NCI-H2227 (cell line): ENCODE data around the gene TMEM107.

Source experiments
- DNase-seq: peaks from one replicate; lab custom pipeline; 2025; ENCODE audit not compliant: unreplicated experiment; lab: John Stamatoyannopoulos, UW

TMEM107 gene

GRCh38 chr17:8151641-8152111 lies 24.5 kb downstream of the TMEM107 start:
- DNase-seq = peak; percentile 45

DNA sequence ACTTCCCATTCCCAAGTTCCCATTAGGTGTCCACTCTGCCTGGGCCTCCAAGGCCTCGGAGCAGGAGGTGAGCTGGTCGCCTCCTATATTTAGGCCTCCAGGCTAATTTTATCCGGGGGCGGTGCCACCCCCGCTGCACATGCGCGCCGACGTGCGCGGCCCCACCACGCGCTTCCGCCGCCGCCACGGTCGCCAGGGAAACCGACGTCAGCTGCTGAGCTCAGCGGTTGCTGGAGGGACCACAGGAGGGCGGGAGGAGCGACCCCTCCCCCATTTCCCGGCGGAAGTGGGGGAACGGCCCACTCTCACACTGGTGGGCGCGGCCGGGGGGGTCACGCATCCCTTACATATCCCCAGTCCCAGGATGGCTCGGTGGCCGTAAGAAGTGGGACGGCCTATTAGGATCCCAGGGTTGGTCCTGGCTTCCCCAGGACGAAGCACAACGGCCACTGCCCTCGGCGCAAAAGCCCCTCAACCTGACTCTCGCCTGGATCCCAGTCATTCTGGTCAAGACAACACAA lies 25.0 kb downstream of the TMEM107 start:
- DNase-seq = peak; percentile 91

DNA sequence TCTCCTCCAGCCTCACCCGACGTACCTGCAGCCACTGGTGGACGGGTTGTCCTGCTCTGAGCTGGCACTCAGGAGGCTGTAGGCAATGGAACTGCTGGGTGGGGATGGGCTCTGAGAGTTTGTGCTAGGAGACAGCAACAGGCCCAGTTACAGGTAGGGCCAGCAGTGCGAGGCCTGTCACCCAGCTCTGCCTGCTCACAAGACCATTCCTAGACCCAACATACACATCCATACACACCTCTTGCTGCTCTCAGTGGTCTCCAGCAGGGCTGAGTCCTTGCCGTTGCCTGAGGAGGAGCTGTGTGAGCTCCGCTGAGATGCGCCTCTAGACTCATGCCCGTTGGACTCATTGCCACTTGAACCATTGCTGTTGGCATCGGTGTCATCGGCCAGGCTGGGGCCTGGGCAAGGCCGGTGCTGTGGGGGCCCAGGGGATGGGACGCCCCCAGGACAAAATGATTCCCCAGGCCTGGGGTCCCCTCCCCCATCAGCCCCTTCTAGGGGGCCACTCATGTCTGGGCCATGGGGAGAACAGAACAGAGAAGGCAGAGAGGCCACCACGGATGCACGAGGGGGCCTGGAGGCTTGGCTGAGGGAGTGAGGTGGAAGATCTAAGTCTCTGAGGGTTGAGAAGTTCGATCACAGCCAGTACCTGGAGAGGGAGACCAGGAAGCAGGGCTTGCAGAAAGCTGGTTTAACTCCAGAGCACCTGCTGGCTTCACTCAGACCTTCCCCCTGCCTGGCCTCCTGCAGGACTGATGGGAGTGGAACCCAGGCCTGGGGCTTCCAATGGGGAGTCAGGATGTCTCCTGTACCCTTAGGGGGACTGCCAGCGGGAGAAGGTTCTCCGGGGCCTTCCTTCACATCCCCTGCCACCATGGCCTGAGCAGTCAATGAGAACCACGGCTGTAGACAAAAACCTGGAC lies 25.7 kb downstream of the TMEM107 start:
- no peak for DNase-seq

GRCh38 chr17:8149419-8150193 lies 26.6 kb downstream of the TMEM107 start:
- DNase-seq = no peak

GRCh38 chr17:8148560-8148959 lies 27.6 kb downstream of the TMEM107 start:
- no peak for DNase-seq

DNA sequence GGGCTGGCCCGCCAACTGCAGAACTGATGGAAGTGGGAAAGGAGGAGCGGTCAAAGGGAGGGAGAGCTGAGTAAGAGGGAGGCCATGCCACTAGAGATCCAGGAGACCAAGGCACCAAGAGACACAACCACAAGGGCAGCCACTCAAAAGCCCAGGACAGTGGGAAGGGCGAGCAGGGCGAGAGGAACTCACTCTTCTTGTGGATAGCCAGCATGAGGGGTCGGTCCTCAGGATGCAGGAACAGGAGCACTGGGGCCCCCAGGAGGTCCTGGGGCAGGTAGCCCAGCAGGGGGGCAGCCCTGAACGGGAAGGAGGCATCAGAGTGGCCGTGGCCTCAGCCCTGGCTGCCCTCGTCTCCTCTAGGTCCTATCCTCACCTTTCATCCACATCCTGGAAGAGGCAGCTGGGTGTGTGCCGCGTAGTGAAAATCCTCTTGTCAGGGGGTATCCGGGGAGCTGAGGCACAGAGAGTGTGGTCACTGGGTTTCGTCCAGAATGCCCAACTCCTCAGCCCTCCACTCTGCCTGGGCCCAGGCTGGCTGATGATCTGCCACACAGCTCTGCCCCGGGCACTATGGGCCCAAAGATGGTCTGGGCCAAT lies 28.3 kb downstream of the TMEM107 start:
- DNase-seq = no peak

GRCh38 chr17:8147141-8147804 lies 28.9 kb downstream of the TMEM107 start:
- DNase-seq = no peak

DNA sequence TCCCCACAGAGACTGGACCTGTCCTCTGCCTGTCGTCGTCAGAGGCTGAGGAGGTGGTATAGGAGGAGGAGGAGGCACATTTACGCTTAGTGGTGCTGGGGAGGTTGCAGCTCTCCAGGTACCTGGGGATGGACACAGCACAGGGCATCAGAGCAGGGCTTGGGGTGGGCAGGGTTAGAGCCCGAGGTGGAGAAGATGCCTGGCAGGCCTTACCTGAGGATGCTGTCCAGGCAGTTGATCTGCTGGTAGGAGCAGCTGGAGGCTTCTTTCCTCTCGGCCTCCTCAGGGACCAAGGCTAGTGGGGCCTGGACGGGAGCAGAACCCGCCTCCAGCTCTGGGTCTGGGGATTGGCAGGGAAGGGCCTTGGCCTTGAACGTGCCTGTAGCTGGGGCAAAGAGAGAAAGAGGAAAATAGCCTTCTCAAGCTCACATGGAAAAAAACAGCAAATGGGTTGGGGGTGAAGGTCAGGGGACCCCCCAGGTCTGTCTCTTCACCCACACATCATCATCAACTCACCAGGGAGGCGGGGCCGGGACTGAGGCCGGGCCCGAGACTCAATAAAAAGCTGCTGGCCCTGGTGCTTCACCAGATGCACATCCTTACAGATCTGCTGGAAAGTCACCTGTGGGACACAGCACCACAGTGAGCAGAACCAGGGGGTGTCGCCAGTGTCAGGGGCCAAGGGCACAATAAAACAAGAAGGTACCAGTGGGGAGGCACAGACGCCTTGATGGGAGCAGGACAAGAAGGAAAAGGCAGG lies 29.6 kb downstream of the TMEM107 start:
- DNase-seq = no peak

DNA sequence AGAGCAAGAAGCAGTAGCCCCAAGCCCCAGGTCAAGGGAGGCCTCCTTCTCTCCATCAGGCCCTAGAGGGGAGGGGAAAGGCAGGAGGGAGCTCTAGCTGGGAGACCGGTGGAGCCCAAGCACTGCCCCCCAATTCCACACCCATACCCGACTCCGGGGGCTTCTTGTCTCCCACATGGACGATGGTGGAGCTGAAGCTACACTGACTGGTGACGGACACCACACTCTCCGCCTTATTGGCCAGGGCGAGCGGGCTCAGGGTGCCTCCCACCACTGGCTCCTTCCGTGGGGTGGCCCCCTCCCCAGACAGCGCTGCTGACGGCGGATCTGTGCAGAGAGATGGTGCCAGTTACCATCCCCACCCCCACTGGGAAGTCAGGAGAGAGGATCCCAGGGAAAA lies 30.4 kb downstream of the TMEM107 start:
- no peak for DNase-seq

- DNase-seq = no peak
These were observed 31.6 kb downstream of the TMEM107 start for GRCh38 chr17:8144401-8145231.

- DNase-seq = no peak
These were observed 32.4 kb downstream of the TMEM107 start for GRCh38 chr17:8143581-8144400.

- no peak for DNase-seq
These were observed 33.1 kb downstream of the TMEM107 start for GRCh38 chr17:8142887-8143580.

- no peak for DNase-seq
These were observed 33.9 kb downstream of the TMEM107 start for GRCh38 chr17:8142158-8142886.

DNA sequence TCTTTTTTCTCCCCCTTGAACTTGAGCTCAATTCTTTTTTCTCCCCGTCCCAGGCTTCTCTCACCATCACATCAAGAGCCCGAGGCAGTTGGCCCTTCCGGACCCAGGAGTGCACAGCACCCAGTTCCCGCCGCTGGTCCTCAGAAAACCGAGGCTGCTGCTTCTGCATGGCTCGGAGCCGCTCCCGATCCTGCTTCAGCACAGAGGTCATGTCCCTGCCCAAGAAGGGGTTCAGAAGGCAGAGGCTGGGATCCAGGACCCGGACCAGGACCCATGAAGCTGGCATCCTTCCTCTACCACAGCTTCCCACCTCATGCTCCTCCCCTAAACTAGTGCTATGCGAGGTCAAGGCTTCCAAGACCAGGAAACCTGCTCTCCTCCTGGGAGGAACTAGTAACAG lies 34.4 kb downstream of the TMEM107 start:
- DNase-seq = no peak

GRCh38 chr17:8141045-8141444 lies 35.1 kb downstream of the TMEM107 start:
- no peak for DNase-seq

DNA sequence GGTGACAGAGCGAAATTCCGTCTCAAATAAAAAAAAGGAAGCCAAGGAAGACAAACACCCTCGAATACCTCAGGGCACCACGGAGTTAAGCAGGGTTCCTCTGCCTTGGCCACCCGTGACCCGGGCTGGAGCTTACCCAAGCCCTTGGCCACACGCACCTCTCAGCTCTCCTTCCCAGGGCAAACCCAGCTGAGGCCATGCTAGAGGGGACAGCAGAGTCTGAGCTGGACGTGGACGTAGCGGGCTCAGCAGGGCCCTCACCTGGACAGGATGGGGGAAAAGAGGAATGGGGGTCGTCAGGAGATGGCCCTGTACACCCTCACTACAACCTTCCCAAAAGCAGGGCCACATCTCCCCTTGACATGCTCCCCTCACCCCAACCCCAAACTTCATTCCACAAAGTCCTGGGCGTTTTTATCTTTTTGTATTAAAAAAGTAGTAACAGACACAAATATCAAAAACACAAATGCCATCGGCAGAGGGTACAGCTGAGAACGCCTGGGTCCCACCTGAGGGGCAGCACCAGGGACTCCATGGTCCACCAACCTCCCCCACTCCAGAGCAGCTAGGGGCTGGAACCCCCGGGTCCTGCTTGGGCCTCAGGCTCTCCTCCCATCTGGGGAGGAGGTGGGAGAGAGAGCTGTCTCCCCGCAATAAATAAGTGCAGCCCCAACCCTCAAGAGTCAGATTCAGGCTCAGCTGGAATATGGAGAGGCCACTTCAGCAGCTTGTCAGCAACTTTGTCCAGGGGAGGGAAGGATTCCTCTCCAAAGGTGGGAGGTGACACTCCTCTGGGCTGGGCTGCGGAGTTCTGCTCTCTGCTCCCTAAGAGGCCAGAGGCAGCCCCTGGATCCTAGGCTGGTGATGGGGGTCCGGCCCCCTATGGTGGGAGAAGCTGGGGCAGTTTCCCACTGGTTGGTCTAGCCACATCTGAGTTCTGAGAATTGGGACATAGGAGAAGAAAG lies 35.8 kb downstream of the TMEM107 start:
- no peak for DNase-seq
